Measurements from ENCODE around the gene ASCC1. TPM values are rescaled to one million over a fixed set of nuclear protein-coding genes. Genes with fewer than 3 reads are reported as not detected.

Gene ASCC1
- total and polyA plus RNA-seq, 2 of the 13 experiments (the other 11 are each of a cell fraction or from before 2014, with no cell fraction given), result 21.6 to 30.1 TPM

GRCh38 chr10:72098301-72098835 is 117.7 kb downstream of the ASCC1 start (continued):
- TF ChIP-seq ZFP91 (CRISPR knock-in tag; IDR thresholded peaks at IDR 0.05; ENCODE audit: borderline replicate concordance), result no peak; the same call in 1 of the 2 replicates
- no peak for TF ChIP-seq NCOA5 (CRISPR knock-in tag; IDR thresholded peaks at IDR 0.05)
- no peak for TF ChIP-seq ZNF432 (CRISPR knock-in tag; IDR thresholded peaks at IDR 0.05; ENCODE audit: borderline replicate concordance)
- TF ChIP-seq MBD4 (IDR thresholded peaks at IDR 0.05; ENCODE audit: borderline replicate concordance, low read length), result no peak; the same call in 1 of the 2 replicates
- TF ChIP-seq ZNF333 (CRISPR knock-in tag; IDR thresholded peaks at IDR 0.05; ENCODE audit: borderline replicate concordance), result no peak
- TF ChIP-seq THRA (CRISPR knock-in tag; IDR thresholded peaks at IDR 0.05; ENCODE audit: borderline replicate concordance), result peak; percentile 94
- no peak for TF ChIP-seq KDM2A (CRISPR knock-in tag; IDR thresholded peaks at IDR 0.05; ENCODE audit: borderline replicate concordance, low read depth)
- TF ChIP-seq ZSCAN30 (CRISPR knock-in tag; IDR thresholded peaks at IDR 0.05), result no peak
- no peak for TF ChIP-seq SP1 (IDR thresholded peaks at IDR 0.05)
- no peak; the same call in 1 of the 2 replicates for TF ChIP-seq SP1 (CRISPR knock-in tag; IDR thresholded peaks at IDR 0.05)
- no peak; the same call in 1 of the 2 replicates for TF ChIP-seq ZBTB34 (CRISPR knock-in tag; IDR thresholded peaks at IDR 0.05)
- no peak for TF ChIP-seq MAZ (IDR thresholded peaks at IDR 0.05; ENCODE audit: borderline replicate concordance, low read depth, low read length)
- TF ChIP-seq MAZ (CRISPR knock-in tag; IDR thresholded peaks at IDR 0.05; ENCODE audit: low read depth), result peak; percentile 44; the same call in 1 of the 2 replicates
- no peak for TF ChIP-seq GLI4 (CRISPR knock-in tag; IDR thresholded peaks at IDR 0.05; ENCODE audit: borderline replicate concordance)
- TF ChIP-seq ZNF430 (CRISPR knock-in tag; IDR thresholded peaks at IDR 0.05), result peak; percentile 57; the same call in 1 of the 2 replicates
- TF ChIP-seq ZBTB33 (CRISPR knock-in tag; IDR thresholded peaks at IDR 0.05), result no peak
- no peak for TF ChIP-seq ZNF446 (CRISPR knock-in tag; IDR thresholded peaks at IDR 0.05)
- TF ChIP-seq SP4 (CRISPR knock-in tag; IDR thresholded peaks at IDR 0.05), result no peak
- no peak for TF ChIP-seq SETDB1 (CRISPR knock-in tag; IDR thresholded peaks at IDR 0.05; ENCODE audit: borderline replicate concordance)
- 0 out of 2 replicates have a peak, but pooled peaks have one; percentile 46 for TF ChIP-seq FOXC1 (CRISPR knock-in tag; IDR thresholded peaks at IDR 0.05; ENCODE audit: borderline replicate concordance)
- no peak for TF ChIP-seq ZNF230 (CRISPR knock-in tag; IDR thresholded peaks at IDR 0.05)
- TF ChIP-seq CC2D1A (CRISPR knock-in tag; IDR thresholded peaks at IDR 0.05), result 0 out of 2 replicates have a peak, but pooled peaks have one; percentile 20
- TF ChIP-seq HNF4G (IDR thresholded peaks at IDR 0.05; ENCODE audit: borderline replicate concordance, low read depth, low read length), result peak; percentile 93
- peak; percentile 83; the same call in 1 of the 2 replicates for TF ChIP-seq HNF4G (CRISPR knock-in tag; IDR thresholded peaks at IDR 0.05; ENCODE audit: borderline replicate concordance, low read depth)
- TF ChIP-seq HOXA3 (CRISPR knock-in tag; IDR thresholded peaks at IDR 0.05), result peak; percentile 62; the same call in 1 of the 2 replicates

All from HepG2 (cell line).